DOHH2 (cell line): ENCODE measurements around the gene FARS2.

Source experiments
- H3F3A ChIP-seq: fragments of 200-600 bp; sonication (generic), shearing (Covaris generic); 2 replicates; pipeline ENCODE4 v1.6.0; 2016; ENCODE audit warnings: antibody characterized with exemption, mild to moderate bottlenecking; ENCODE audit not compliant: control insufficient read depth, insufficient read depth
- H3K27ac ChIP-seq: fragments of 200-600 bp; sonication (generic); 2 replicates; pipeline ENCODE4 v1.5.1; 2014; ENCODE audit warnings: low read depth, mild to moderate bottlenecking, low read length, moderate library complexity
- H3K27me3 ChIP-seq: fragments of 200-600 bp; sonication (generic); 2 replicates; pipeline ENCODE4 v1.6.1; 2014; ENCODE audit warnings: mild to moderate bottlenecking, low read length, mixed read lengths; ENCODE audit not compliant: control insufficient read depth
- H3K36me3 ChIP-seq: fragments of 200-600 bp; sonication (generic); 2 replicates; pipeline ENCODE4 v1.6.1; 2014; ENCODE audit warnings: mild to moderate bottlenecking, low read length, moderate library complexity, mixed read lengths; ENCODE audit not compliant: control insufficient read depth
- H3K4me1 ChIP-seq: fragments of 200-600 bp; sonication (generic); 2 replicates; pipeline ENCODE4 v1.6.1; 2014; ENCODE audit warnings: mild to moderate bottlenecking, low read length, mixed read lengths; ENCODE audit not compliant: control insufficient read depth
- H3K4me2 ChIP-seq: fragments of 200-600 bp; sonication (generic); 2 replicates; pipeline ENCODE4 v1.6.0; 2014; ENCODE audit warnings: mild to moderate bottlenecking, low read length, moderate library complexity
- H3K4me3 ChIP-seq: fragments of 200-600 bp; sonication (generic); 2 replicates; pipeline ENCODE4 v1.5.1; 2014; ENCODE audit warnings: mild to moderate bottlenecking, low read length, mixed read lengths
- H3K79me2 ChIP-seq: fragments of 200-600 bp; sonication (generic); 2 replicates; pipeline ENCODE4 v1.6.1; 2014; ENCODE audit warnings: mild to moderate bottlenecking, low read length, mixed read lengths; ENCODE audit not compliant: control insufficient read depth
- H3K9me2 ChIP-seq: fragments of 200-600 bp; sonication (generic); replicated peaks from 2 replicates; pipeline ENCODE4 v1.6.1; 2014; ENCODE audit warnings: mild to moderate bottlenecking, low read length, mixed read lengths; ENCODE audit not compliant: control insufficient read depth
- H3K9me3 ChIP-seq: fragments of 200-600 bp; sonication (generic); 2 replicates; pipeline ENCODE4 v1.6.1; 2014; ENCODE audit warnings: antibody characterized with exemption, low read length, mixed read lengths; ENCODE audit not compliant: control insufficient read depth, insufficient read depth
- H4K20me1 ChIP-seq: fragments of 200-600 bp; sonication (generic); 2 replicates; pipeline ENCODE4 v1.6.0; 2014; ENCODE audit warnings: low read depth, mild to moderate bottlenecking, antibody characterized with exemption, low read length, moderate library complexity; ENCODE audit not compliant: control insufficient read depth, insufficient read depth
- CTCF ChIP-seq: fragments of 200-600 bp; sonication (generic); IDR thresholded peaks from one replicate; pipeline ENCODE4 v1.5.1; 2014; ENCODE audit warnings: antibody characterized with exemption, mild to moderate bottlenecking, low read depth, low read length; ENCODE audit not compliant: poor library complexity, severe bottlenecking
- EZH2phosphoT487 ChIP-seq: fragments of 200-600 bp; sonication (generic); IDR thresholded peaks from 2 replicates; pipeline ENCODE4 v1.6.1; 2017; ENCODE audit warnings: borderline replicate concordance, mild to moderate bottlenecking, antibody characterized with exemption, low read length, moderate library complexity, mixed read lengths

Gene FARS2

GRCh38 chr6:5518936-5519491 lies 257.7 kb downstream of the FARS2 start:
- Histone ChIP-seq H3K9me2 (no peaks in the 10 kb centered on the region), H3K36me3 (no peaks in the 10 kb centered on the region), H3K4me3 (no peak overlapping the region), H3K9me3 (no peaks in the 10 kb centered on the region), H3K79me2 (no peaks in the 10 kb centered on the region), H3K27me3 (no peaks in the 10 kb centered on the region), H3K4me1 (no peaks in the 10 kb centered on the region), H3K27ac (no peak overlapping the region), H3K4me2 (no peak overlapping the region), H3F3A (no peaks in the 10 kb centered on the region), H4K20me1 (no peaks in the 10 kb centered on the region)
- TF ChIP-seq EZH2phosphoT487 (no peak), CTCF (no peak)

- Histone ChIP-seq H3K4me3 (no peak overlapping the region), H4K20me1 (no peaks in the 10 kb centered on the region), H3K9me2 (no peaks in the 10 kb centered on the region), H3K79me2 (no peaks in the 10 kb centered on the region), H3K27me3 (no peaks in the 10 kb centered on the region), H3K9me3 (no peaks in the 10 kb centered on the region), H3K4me1 (no peaks in the 10 kb centered on the region), H3K27ac (no peak overlapping the region), H3F3A (no peaks in the 10 kb centered on the region), H3K36me3 (no peaks in the 10 kb centered on the region), H3K4me2 (no peak overlapping the region)
- TF ChIP-seq CTCF (no peak), EZH2phosphoT487 (no peak)
Measured at GRCh38 chr6:5520796-5521195, 259.5 kb downstream of the FARS2 start.

- Histone ChIP-seq H3K4me1 (no peaks in the 10 kb centered on the region), H3K27me3 (no peaks in the 10 kb centered on the region), H3F3A (no peaks in the 10 kb centered on the region), H3K9me3 (no peaks in the 10 kb centered on the region), H3K9me2 (no peaks in the 10 kb centered on the region), H3K79me2 (no peaks in the 10 kb centered on the region), H3K36me3 (no peaks in the 10 kb centered on the region), H3K4me2 (no peak overlapping the region), H3K4me3 (no peak overlapping the region), H3K27ac (no peak overlapping the region), H4K20me1 (no peaks in the 10 kb centered on the region)
- TF ChIP-seq CTCF (no peak), EZH2phosphoT487 (no peak)
Measured at GRCh38 chr6:5521322-5521721, 260.0 kb downstream of the FARS2 start.

GRCh38 chr6:5522147-5522546 lies 260.8 kb downstream of the FARS2 start:
- no peaks in the 10 kb centered on the region for H3K9me2 ChIP-seq
- no peaks in the 10 kb centered on the region for H3K36me3 ChIP-seq
- H3K4me3 ChIP-seq = no peak overlapping the region
- no peaks in the 10 kb centered on the region for H3F3A ChIP-seq
- no peaks in the 10 kb centered on the region for H3K79me2 ChIP-seq
- no peak for TF ChIP-seq EZH2phosphoT487
- no peak for TF ChIP-seq CTCF
- H3K4me1 ChIP-seq = no peaks in the 10 kb centered on the region
- no peaks in the 10 kb centered on the region for H3K9me3 ChIP-seq
- H3K27ac ChIP-seq = no peak overlapping the region
- no peaks in the 10 kb centered on the region for H3K27me3 ChIP-seq
- H3K4me2 ChIP-seq = no peak overlapping the region
- no peaks in the 10 kb centered on the region for H4K20me1 ChIP-seq
